CD14-positive monocyte (primary cell): ENCODE data around the gene THRA. TPM values are rescaled to one million over a fixed set of nuclear protein-coding genes. Genes with fewer than 3 reads are reported as not detected.

Experiments used
- DNase-seq, 3 donors: peaks; one replicate each; pipeline ENCODE4 v3.0.0-alpha.2; 2011 to 2022
- H2AFZ ChIP-seq: 2 replicates; pipeline ENCODE4 v1.6.0; 2012; ENCODE audit warnings: mild to moderate bottlenecking, low read depth, low read length, inconsistent platforms; ENCODE audit not compliant: insufficient read depth, poor library complexity, severe bottlenecking
- H3K27ac ChIP-seq, 2 donors: 1 replicate in 1 of 2; 2 replicates in 1 of 2; pipeline ENCODE4 v1.5.1; 2012 to 2013; ENCODE audit warnings: low read length in 2 of 2, control low read depth in 1 of 2, inconsistent platforms in 1 of 2, low read depth in 1 of 2, mild to moderate bottlenecking in 1 of 2
- H3K27me3 ChIP-seq, 2 donors: one replicate each; pipeline versions ENCODE4 v1.6.0 to v1.6.1; 2011 to 2013; ENCODE audit warnings: low read length in 2 of 2; ENCODE audit not compliant: control insufficient read depth in 2 of 2, insufficient read depth in 2 of 2
- H3K36me3 ChIP-seq, 2 donors: replicated peaks in 1 of 2; 1 replicate in 1 of 2; 2 replicates in 1 of 2; pipeline versions ENCODE4 v1.5.1 to v1.6.1; 2012 to 2013; ENCODE audit warnings: low read length in 2 of 2, control low read depth in 1 of 2, inconsistent platforms in 1 of 2, mild to moderate bottlenecking in 1 of 2; ENCODE audit not compliant: insufficient read depth in 2 of 2, control insufficient read depth in 1 of 2
- H3K4me1 ChIP-seq, 2 donors: 1 replicate in 1 of 2; 2 replicates in 1 of 2; pipeline versions ENCODE4 v1.5.1 to v1.6.1; 2012 to 2013; ENCODE audit warnings: low read length in 2 of 2, control low read depth in 1 of 2, inconsistent platforms in 1 of 2, mild to moderate bottlenecking in 1 of 2, moderate library complexity in 1 of 2; ENCODE audit not compliant: insufficient read depth in 2 of 2, control insufficient read depth in 1 of 2
- H3K4me2 ChIP-seq: replicated peaks from 2 replicates; pipeline ENCODE3; 2012; ENCODE audit warnings: low read length, moderate library complexity, mild to moderate bottlenecking; ENCODE audit not compliant: poor library complexity, severe bottlenecking; ENCODE audit errors: extremely low read depth
- H3K4me3 ChIP-seq, 3 experiments: fragments of 200-600 bp in 1 of 3; sonication (generic) in 1 of 3; replicated peaks in 1 of 3; 1 replicate in 2 of 3; 2 replicates in 1 of 3; pipeline ENCODE4 v1.5.1; 2011 to 2013; ENCODE audit warnings: low read length in 3 of 3, mild to moderate bottlenecking in 3 of 3, control low read depth in 2 of 3, low read depth in 2 of 3, inconsistent platforms in 1 of 3, moderate library complexity in 1 of 3
- H3K79me2 ChIP-seq: 2 replicates; pipeline ENCODE4 v1.6.0; 2012; ENCODE audit warnings: mild to moderate bottlenecking, control low read depth, inconsistent platforms, low read length, moderate library complexity; ENCODE audit not compliant: insufficient read depth
- H3K9ac ChIP-seq: 2 replicates; pipeline ENCODE4 v1.6.0; 2017; ENCODE audit warnings: low read length, mild to moderate bottlenecking; ENCODE audit not compliant: insufficient read depth, poor library complexity, severe bottlenecking
- H3K9me3 ChIP-seq, 2 donors: replicated peaks in 1 of 2; 1 replicate in 1 of 2; 2 replicates in 1 of 2; pipeline versions ENCODE4 v1.5.1 to v1.6.1; 2012 to 2013; ENCODE audit warnings: low read length in 2 of 2, control low read depth in 1 of 2; ENCODE audit not compliant: control insufficient read depth in 1 of 2, insufficient read depth in 1 of 2
- H4K20me1 ChIP-seq: 2 replicates; pipeline ENCODE4 v1.6.0; 2012; ENCODE audit warnings: mild to moderate bottlenecking, low read length, control low read depth, moderate library complexity; ENCODE audit not compliant: insufficient read depth
- H3K27ac Mint-ChIP-seq, 7 donors: one replicate each; pipeline ENCODE4 v1.8.0; 2020; ENCODE audit warnings: mild to moderate bottlenecking in 7 of 7, mixed read lengths in 7 of 7, moderate library complexity in 6 of 7, inconsistent platforms in 2 of 7
- H3K27me3 Mint-ChIP-seq, 3 donors: one replicate each; pipeline ENCODE4 v1.8.0; 2021 to 2022; ENCODE audit warnings: low read depth in 3 of 3, mild to moderate bottlenecking in 3 of 3, mixed read lengths in 3 of 3, moderate library complexity in 3 of 3, inconsistent platforms in 1 of 3
- H3K36me3 Mint-ChIP-seq, 2 donors: one replicate each; pipeline ENCODE4 v1.8.0; 2020; ENCODE audit warnings: mixed read lengths in 2 of 2, inconsistent platforms in 1 of 2, mild to moderate bottlenecking in 1 of 2
- H3K4me1 Mint-ChIP-seq: one replicate; pipeline ENCODE4 v1.8.0; 2020; ENCODE audit warnings: mild to moderate bottlenecking, mixed read lengths
- H3K4me3 Mint-ChIP-seq, 2 donors: one replicate each; pipeline ENCODE4 v1.8.0; 2020; ENCODE audit warnings: mild to moderate bottlenecking in 2 of 2, mixed read lengths in 2 of 2, moderate library complexity in 1 of 2
- H3K9me3 Mint-ChIP-seq, 7 donors: one replicate each; pipeline ENCODE4 v1.8.0; 2020 to 2022; ENCODE audit warnings: mixed read lengths in 7 of 7, mild to moderate bottlenecking in 6 of 7, moderate library complexity in 6 of 7, inconsistent platforms in 2 of 7
- WGBS: methylation state at CpG from one replicate; pipeline ENCODE4 v1.1.5; 2013; ENCODE audit warnings: missing lambda C conversion rate; ENCODE audit not compliant: insufficient coverage; 5-methylcytosine and 5-hydroxymethylcytosine counted together
- intact Hi-C, 2 donors: fragments of 100-400 bp; cut with micrococcal nuclease; formaldehyde crosslinking; loops; one replicate each; pipeline versions ENCODE4 v1.15.0 to v1.15.1; 2023
- polyA plus RNA-seq, 3 donors: library from polyadenylated mRNA; depleted of rRNA in 1 of 3; unstranded in 2 of 3; stranded (reverse) in 1 of 3; fragments of 300-500 nt in 2 of 3; fragments of >200 nt in 1 of 3; fragmentation: Illumina TruSeq in 2 of 3; gene quantifications; 1 replicate in 2 of 3; 2 replicates in 1 of 3; pipeline ENCODE4 v1.2.3, GENCODE V29; 2012 to 2021
- TF ChIP-seq, protein P1 (sequence below): fragments of 200-600 bp; IDR thresholded peaks from one replicate; pipeline ENCODE4 v1.8.0; 2022; ENCODE audit warnings: antibody characterized with exemption, mild to moderate bottlenecking

THRA gene
- polyA plus RNA-seq, 3 donors = 2.5 to 7.5 (median 3.8) TPM

- intact Hi-C loops = loop anchor here (1.0 to 5.0 kb wide), 3 partner anchors 11 to 226 kb away; partner anchors contain the start of gene THRA (in 2 of the 2)
- Histone ChIP-seq H3K9ac (peak overlapping the region; percentile 78), H3K9me3 (no peaks in the 10 kb centered on the region), H3K27me3 (no peaks in the 10 kb centered on the region), H3K79me2 (no peaks in the 10 kb centered on the region), H3K36me3 (peaks cover 18 to 19% of the 10 kb centered on the region in 2 donors), H4K20me1 (peaks cover 8% of the 10 kb centered on the region), H3K4me1 (peaks cover 60 to 61% of the 10 kb centered on the region in 2 donors), H2AFZ (no peak overlapping the region), H3K4me3 (peak overlapping the region in 1 of 3 experiments; percentile 56), H3K4me2 (peak overlapping the region; percentile 61), H3K27ac (peak overlapping the region; percentile 95 to 98)
- Mint-ChIP-seq H3K4me3 (peak overlapping the region; percentile 48 to 61), H3K27me3 (peaks cover 0 to 5% (median 0%) of the 10 kb centered on the region in 3 donors), H3K9me3 (peaks cover 0 to 5% (median 0%) of the 10 kb centered on the region in 7 donors), H3K27ac (peak overlapping the region; percentile 96 to 99 (median 98)), H3K4me1 (peaks cover 70% of the 10 kb centered on the region), H3K36me3 (peaks cover 28 to 38% of the 10 kb centered on the region in 2 donors)
- peak; percentile 99 to 100 (median 100) for DNase-seq
- WGBS = 0% methylated on average over 3 of the region's 23 CpGs
- TF ChIP-seq, protein P1, sequence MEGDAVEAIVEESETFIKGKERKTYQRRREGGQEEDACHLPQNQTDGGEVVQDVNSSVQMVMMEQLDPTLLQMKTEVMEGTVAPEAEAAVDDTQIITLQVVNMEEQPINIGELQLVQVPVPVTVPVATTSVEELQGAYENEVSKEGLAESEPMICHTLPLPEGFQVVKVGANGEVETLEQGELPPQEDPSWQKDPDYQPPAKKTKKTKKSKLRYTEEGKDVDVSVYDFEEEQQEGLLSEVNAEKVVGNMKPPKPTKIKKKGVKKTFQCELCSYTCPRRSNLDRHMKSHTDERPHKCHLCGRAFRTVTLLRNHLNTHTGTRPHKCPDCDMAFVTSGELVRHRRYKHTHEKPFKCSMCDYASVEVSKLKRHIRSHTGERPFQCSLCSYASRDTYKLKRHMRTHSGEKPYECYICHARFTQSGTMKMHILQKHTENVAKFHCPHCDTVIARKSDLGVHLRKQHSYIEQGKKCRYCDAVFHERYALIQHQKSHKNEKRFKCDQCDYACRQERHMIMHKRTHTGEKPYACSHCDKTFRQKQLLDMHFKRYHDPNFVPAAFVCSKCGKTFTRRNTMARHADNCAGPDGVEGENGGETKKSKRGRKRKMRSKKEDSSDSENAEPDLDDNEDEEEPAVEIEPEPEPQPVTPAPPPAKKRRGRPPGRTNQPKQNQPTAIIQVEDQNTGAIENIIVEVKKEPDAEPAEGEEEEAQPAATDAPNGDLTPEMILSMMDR = no peak
Measured at GRCh38 chr17:40095944-40096791, 33.4 kb downstream of the THRA start.

GRCh38 chr17:40097087-40097486, 34.3 kb downstream of the THRA start:
- H3K27ac ChIP-seq = peak overlapping the region; percentile 95 to 98
- H3K27me3 Mint-ChIP-seq = peaks cover 0 to 5% (median 0%) of the 10 kb centered on the region in 3 donors
- peaks cover 30 to 36% of the 10 kb centered on the region in 2 donors for H3K36me3 Mint-ChIP-seq
- TF ChIP-seq, protein P1 = no peak
- intact Hi-C loops = loop anchor here (5.0 kb wide), 2 partner anchors 35 to 225 kb away; partner anchors contain the start of gene THRA (in 2 of the 2)
- peak overlapping the region in 1 of 3 experiments; percentile 56 for H3K4me3 ChIP-seq
- H3K79me2 ChIP-seq = no peaks in the 10 kb centered on the region
- peaks cover 79% of the 10 kb centered on the region for H3K4me1 Mint-ChIP-seq
- peak overlapping the region; percentile 96 to 99 (median 98) for H3K27ac Mint-ChIP-seq
- H3K9ac ChIP-seq = peak overlapping the region; percentile 78
- H4K20me1 ChIP-seq = peaks cover 8% of the 10 kb centered on the region
- peak overlapping the region; percentile 61 for H3K4me2 ChIP-seq
- H2AFZ ChIP-seq = no peak overlapping the region
- H3K36me3 ChIP-seq = peaks cover 14 to 19% of the 10 kb centered on the region in 2 donors
- H3K27me3 ChIP-seq = no peaks in the 10 kb centered on the region
- DNase-seq = no peak
- peaks cover 68 to 70% of the 10 kb centered on the region in 2 donors for H3K4me1 ChIP-seq
- H3K4me3 Mint-ChIP-seq = peak overlapping the region in 1 of 2 donors; percentile 2
- 87% methylated on average over 6 of the region's 10 CpGs for WGBS
- peaks cover 0 to 5% (median 0%) of the 10 kb centered on the region in 7 donors for H3K9me3 Mint-ChIP-seq
- no peaks in the 10 kb centered on the region for H3K9me3 ChIP-seq
